SHP77 (cell line): ENCODE data around the gene C3orf20.

Source experiments
- DNase-seq, 2 experiments: peaks; one replicate each; lab custom pipeline; 2025; lab: John Stamatoyannopoulos, UW

Gene C3orf20

GRCh38 chr3:14674841-14675240 is at the start of gene C3orf20:
TSS of gene C3orf20 (plus strand) at chr3:14675141. CDS start at chr3:14682714, 7,573 bp downstream.
- DNase-seq = no peak

DNA sequence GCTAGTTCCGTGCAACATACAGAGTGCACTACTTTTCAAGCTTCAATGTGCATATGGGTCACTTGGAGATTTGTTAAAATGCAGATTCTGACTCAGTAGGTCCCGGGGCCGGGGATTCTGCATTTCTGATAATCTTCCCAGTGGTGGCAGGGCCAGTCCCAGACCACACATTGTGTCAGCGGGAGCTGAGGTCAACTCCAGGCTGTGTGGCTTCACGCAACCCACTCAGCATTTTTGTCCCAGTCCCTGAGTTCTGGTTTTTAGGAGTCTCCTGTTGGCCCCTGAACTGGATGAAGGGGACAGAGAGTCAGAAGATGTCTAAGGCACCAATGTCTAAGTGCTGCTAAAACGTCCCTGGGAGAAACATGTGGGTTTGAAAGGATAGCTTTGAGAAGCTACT is 49.5 kb upstream of the C3orf20 start:
- DNase-seq = no peak

GRCh38 chr3:14627815-14628214 is 47.1 kb upstream of the C3orf20 start:
- no peak for DNase-seq

- DNase-seq = no peak
Measured at GRCh38 chr3:14628406-14628805, 46.5 kb upstream of the C3orf20 start.

DNA sequence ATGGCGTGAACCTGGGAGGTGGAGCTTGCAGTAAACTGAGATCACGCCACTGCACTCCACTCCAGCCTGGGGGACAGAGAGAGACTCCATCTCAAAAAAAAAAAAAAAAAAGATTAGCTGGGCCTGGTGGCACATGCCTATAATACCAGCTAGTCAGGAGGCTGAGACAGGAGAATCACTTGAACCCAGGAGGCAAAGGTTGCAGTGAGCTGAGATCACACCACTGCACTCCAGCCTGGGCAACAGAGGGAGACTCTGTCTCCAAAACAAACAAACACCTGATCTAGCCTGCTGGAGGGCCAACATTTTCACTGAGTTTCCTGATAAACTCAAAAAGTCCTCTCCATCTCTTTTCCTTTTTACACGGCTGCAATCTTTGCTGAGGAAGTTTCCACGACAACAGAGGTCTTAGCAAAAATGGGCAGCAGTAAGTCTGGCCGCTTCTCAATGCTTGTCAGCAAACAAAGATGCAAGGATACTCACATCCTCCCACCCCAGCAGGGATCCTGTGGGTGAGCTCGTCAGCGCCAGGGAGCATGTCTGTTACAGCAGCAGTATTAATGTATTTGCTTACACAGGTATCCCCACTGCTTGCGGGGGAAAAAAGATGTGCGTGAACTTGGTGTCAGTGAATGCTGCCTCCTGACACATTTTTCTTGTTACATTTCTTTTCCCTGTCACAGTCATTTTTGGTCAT is 44.4 kb upstream of the C3orf20 start:
- DNase-seq = no peak

DNA sequence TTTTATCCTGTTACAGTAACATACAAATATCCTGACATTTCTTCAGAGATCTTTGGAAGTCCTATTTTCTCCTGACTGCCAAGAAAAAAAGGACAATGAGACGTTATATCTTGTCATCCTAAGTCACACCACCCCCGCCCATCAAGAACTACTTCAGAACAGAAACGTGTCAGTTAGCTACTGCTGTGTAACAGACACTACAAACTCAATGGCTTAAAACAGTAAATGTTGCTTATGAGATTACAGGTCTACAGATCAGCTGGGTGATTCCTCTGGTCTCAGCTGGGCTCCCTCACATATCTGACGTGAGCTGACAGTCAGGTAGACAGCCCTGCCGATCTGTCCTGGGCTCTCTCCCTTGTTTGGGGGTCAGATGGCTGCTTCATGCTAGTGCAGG is 43.8 kb upstream of the C3orf20 start:
- DNase-seq = no peak

DNA sequence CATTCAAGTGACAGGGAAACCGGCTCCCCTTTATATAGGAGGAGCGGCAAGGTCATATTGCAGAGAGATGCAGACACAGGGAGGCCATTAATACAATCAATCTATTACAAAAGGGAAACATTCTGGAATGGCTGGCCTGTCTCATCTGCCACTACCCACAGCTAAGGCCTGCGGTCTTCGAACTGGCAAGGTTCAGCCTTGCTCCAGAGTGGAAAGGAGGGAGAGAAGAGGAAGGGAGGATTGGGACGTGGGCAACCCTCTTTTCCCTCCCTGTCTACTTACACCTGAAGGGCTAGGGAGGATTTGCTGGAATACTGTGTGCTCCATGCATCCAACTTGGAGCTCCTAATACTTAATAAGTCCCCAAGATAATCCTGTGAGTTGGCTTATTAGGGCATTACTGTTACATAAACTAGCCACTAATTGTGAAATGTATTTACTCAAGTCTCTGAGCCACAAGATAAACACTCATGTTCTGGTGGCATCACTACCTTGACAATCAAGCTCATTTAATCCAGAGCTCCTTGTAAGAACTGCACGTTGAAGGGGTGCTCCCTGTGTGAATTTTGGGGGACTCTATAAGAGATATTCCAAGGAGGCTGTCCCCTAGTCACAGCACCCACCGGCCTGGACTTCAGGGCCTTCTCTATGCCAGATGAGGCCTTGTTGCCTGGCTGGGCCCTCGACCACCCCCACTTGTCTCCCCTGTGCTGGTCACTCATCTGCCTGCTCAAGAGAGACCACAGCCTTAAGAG is 43.1 kb upstream of the C3orf20 start:
- DNase-seq = no peak

DNA sequence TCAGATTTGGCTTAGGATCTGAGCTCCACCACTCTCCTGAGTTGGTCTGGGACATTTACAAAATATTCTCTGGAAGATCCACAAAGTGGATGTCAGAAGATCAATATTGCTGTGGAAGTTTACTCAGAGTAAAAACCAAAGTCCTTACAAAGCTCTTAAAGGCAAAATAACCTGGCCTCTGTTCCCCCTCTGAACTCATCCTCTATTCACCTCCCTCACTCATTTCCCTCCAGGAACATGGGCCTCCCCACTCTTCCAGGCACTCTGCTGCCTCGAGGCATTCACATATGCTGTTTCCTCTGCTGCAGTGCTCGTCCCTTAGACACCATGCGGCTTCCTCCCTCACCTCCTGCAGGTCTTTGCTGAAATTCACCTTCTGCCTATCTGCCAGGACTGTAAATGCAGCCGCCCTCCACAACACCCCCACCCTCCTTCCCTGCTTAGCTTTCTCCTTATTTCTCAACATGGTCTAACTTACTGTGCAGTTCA is 42.5 kb upstream of the C3orf20 start:
- DNase-seq = no peak

DNA sequence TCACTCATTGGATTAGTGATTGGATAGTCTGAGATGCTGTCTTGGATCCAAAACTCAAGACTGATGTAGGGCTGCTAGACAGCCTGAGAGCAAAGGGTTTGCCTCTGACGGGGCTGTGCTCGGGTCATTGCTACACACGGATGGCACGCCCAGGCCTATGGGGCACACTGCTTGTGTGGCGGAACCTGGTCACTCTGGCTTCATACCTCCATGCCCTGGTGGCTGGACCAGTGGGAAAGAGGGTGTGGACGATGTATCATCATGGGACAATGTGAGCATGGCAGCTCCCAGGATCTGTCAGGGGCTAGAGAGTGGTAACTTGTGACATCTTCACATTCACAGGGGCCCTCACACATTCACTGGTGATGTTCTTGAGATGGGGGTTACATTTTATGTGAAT is 41.5 kb upstream of the C3orf20 start:
- no peak for DNase-seq

DNA sequence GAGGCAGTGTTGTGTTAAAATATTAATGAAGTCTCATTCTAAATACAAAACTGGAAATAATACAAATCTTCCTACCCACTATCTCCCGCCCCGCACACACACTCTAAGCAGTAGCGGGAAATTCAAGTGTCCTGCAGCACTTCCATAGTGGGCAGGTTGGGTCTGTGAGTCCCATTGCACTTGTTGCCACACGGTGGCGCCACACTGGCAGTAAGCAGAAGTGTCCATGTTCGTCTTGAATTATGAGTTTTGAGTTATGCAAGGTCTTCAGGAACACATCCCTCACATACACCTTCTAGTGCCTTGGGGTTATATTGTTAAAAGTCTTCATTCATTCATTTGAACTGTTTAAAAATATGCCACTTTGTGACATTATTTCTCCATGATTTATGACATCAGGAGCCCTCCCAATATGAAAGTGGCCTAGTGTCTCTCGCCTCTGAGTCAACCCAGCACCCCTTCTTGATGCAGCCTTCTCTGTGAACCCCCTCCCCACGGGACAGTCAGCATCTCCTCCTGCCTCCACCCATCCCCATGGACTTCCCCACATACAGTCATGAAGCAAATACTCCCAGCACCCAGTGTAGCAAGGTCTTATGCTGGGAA is 41.0 kb upstream of the C3orf20 start:
- peak; percentile 31 to 34 for DNase-seq

GRCh38 chr3:14634763-14635400 is 40.1 kb upstream of the C3orf20 start:
- no peak for DNase-seq

GRCh38 chr3:14636496-14637087 is 38.3 kb upstream of the C3orf20 start:
- DNase-seq = no peak

GRCh38 chr3:14640157-14640562 is 34.8 kb upstream of the C3orf20 start:
- DNase-seq = no peak

GRCh38 chr3:14640734-14641133 is 34.2 kb upstream of the C3orf20 start:
- no peak for DNase-seq

DNA sequence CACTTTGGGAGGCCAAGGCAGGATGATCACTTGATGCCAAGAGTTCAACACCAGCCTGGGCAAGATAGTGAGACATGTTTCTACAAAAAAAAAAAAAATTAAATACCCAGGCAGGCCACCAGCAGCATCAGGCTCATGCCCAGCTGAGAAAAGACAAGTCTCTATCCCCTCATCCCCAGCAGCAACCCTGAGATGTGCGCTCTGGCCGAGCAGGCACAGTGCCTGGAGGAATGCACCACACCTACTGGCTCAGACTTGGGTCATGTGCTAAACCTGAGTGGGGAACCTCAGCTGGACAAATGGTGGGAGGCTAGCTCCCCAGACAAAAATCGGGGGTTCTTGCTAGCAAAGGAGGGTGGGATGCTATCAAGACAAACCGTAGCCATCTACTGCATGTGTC is 33.6 kb upstream of the C3orf20 start:
- DNase-seq = no peak

DNA sequence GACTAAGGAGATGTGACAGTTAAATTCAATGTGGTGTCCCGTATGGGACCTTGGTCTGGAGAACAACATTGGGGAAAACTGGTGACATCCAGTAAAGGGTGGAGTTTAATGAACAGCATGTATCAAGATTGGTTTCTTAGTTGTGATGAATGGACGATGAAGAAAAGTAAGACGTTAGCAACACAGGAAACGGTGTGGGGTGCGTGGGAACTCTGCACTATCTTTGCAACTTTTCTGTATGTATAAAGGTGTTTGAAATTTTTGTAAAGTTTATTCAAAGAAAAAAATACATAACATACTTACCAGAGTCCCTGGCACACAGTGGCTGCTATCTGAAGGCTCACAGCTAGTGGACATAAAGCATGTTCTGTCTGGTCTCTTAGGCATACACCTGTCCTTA is 29.5 kb upstream of the C3orf20 start:
- DNase-seq = no peak

DNA sequence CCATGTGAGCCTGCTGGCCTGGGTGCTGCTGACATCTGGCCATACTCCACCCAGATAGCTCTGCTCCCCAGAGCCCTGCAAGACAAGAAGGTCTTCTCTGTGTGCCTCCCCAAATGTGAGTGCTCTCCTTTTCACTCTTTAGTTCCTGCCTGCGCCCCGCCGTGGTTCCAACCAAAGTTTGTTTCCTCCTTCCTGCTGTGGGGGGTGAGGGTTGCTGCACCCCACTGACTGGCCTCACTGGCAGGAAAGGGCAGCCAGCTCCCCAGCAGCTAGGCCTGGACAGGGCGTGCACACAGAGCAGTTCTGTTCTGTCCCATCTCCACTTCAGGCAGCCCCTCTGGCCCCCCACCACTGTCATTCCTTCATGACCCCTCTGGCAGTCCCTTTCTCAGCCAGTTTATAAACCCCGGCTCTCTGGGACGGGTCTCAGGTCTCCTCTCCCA is 28.8 kb upstream of the C3orf20 start:
- DNase-seq = no peak

- DNase-seq = no peak
Measured at GRCh38 chr3:14646589-14647413, 28.1 kb upstream of the C3orf20 start.

GRCh38 chr3:14647976-14648955 is 26.7 kb upstream of the C3orf20 start:
- DNase-seq = no peak

DNA sequence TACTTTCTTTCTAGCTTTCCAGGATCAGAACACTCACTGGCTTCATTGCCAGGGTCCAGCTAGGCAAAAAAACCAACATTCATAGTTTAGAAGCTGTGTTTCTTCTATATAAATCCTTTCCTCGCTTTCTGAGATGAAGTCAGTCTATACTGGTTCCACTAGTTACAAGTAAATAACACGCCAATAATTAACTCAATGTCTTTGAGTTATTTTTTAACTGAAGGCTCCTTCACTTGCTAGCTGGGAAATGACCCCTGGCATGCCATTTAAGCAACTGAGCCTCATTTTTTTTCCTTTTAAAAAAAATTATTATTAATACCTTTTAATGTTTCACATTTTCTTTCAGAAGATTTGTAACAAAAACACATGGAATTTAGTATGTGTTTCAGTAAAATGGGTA is 25.5 kb upstream of the C3orf20 start:
- no peak for DNase-seq
